ENCODE measurements around the gene REEP3.

- TF ChIP-seq POLR2A (IDR thresholded peaks at IDR 0.05; ENCODE audit: low read depth, low read length), result no peak
- no peak for TF ChIP-seq CEBPB (IDR thresholded peaks at IDR 0.05; ENCODE audit: low read depth, low read length)
- TF ChIP-seq ELK1 (IDR thresholded peaks at IDR 0.05; ENCODE audit: borderline replicate concordance, low read depth, low read length), result no peak
- TF ChIP-seq CTCF (conservative IDR thresholded peaks at IDR 0.05; ENCODE audit: low read depth, low read length), result no peak
- no peak for TF ChIP-seq CHD1 (IDR thresholded peaks at IDR 0.05; ENCODE audit: low read depth, low read length)
- no peak for TF ChIP-seq SMC3 (IDR thresholded peaks at IDR 0.05; ENCODE audit: low read depth, low read length)
- no peak for TF ChIP-seq RAD21 (IDR thresholded peaks at IDR 0.05; ENCODE audit: low read length)
- TF ChIP-seq MAZ (IDR thresholded peaks at IDR 0.05; ENCODE audit: borderline replicate concordance, low read depth, low read length), result no peak
- no peak for TF ChIP-seq MAFK (IDR thresholded peaks at IDR 0.05; ENCODE audit: low read depth, low read length)
- no peak for TF ChIP-seq FOS (IDR thresholded peaks at IDR 0.05; ENCODE audit: low read depth, low read length)
- TF ChIP-seq USF2 (IDR thresholded peaks at IDR 0.05; ENCODE audit: low read depth, low read length), result no peak
Measured at GRCh38 chr10:63537536-63537935, 16.3 kb downstream of the REEP3 start.

All from IMR-90 (cell line).